Mammary epithelial cell (primary cell): ENCODE data around the gene CD2BP2.

Experiments
- CTCF ChIP-seq, 2 donors: IDR thresholded peaks in 1 of 2; conservative IDR thresholded peaks in 1 of 2; 2 replicates each; pipeline ENCODE4 v1.5.1; 2011 to 2012; ENCODE audit warnings: inconsistent platforms in 2 of 2, low read length in 2 of 2, mild to moderate bottlenecking in 2 of 2, control low read depth in 1 of 2, low read depth in 1 of 2; ENCODE audit not compliant: insufficient read depth in 1 of 2; ENCODE audit errors: extremely low read depth in 1 of 2
- EZH2 ChIP-seq: IDR thresholded peaks from 2 replicates; pipeline ENCODE4 v1.6.1; 2012; ENCODE audit warnings: low read length, inconsistent platforms, borderline replicate concordance

- TF ChIP-seq CTCF (conservative IDR thresholded peaks at IDR 0.05 in 1 of 2, IDR thresholded peaks at IDR 0.05 in 1 of 2; ENCODE audit: extremely low read depth in 1 of 2, insufficient read depth in 1 of 2, low read depth in 1 of 2, low read length in 2 of 2) (peak in 1 of 2 donors; percentile 13), EZH2 (no peak)
These were observed 2.4 kb downstream of the CD2BP2 start for GRCh38 chr16:30352488-30353401.
